GM21576 (cell line): ENCODE results near the gene CABLES2.
"Not testable (repeated sequence)": the region's sequence is repeated elsewhere in the genome, so short reads cannot be mapped to it uniquely, and the experiment has no call there.

Source experiments
- ATAC-seq: cut with Tn5 transposase; IDR thresholded peaks from one replicate; pipeline ENCODE4 v1.9.1; 2021; ENCODE audit warnings: mild to moderate bottlenecking, moderate library complexity; ENCODE audit not compliant: unreplicated experiment

The CABLES2 gene

DNA sequence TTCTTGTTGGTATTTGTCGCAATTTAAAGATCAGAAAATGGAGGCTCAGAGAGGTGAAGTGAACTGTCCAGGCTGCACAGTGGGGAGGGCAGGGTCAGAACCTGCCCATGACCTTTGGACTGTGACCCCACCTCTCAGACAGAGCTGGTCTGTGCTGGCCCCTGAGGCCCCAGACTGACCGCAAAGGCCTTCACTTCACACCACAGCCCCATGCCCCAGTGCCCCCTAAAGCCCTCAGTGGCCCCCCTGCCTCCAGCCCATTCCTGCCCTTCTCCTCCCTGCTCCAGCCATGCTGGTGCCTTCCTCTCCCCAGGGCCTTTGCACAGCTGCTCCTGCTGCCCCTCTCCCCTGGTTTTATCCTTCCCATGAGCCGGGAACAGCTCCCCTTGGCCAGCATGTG is 29.6 kb upstream of the CABLES2 start:
- no peak for ATAC-seq

DNA sequence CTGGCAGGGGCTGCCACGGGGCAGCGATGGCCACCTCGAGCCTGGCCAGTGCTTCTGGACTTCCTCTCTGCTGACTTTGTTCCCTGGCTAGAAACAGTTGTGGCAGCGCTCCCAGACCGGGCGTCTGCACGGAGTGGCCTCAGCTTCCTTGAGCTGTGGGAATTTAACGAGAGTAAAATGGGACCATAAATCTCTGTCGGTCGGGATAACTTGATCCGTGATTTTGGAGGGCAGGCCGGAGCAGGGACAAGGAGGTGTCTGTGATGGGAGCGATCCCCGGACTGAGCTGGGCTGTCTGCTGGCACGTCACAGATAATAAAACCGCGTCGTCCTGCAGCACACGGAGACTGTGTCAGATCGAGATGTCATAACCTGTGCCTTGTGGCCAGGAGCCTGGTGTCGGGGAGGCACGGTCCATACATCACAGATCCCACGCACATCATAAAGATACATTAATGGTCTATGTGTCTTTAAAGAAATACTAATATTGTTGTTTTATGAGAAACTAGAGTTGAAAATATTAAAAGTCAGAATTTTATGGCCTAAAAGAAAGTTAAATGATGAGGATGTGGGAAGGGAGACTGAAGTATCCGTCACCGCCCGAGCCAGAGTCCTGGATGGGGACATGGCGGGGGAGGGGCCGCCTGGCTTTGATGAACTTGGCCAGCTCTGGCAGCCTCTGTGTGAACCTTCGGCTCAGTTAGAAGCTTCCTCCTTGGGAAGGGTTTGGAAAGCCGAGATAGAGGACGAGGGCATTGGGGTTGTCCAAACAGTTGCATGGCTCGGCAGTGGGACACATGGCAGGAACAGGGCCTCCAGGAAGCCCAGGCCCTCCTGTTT is 26.8 kb upstream of the CABLES2 start:
- ATAC-seq: no peak

DNA sequence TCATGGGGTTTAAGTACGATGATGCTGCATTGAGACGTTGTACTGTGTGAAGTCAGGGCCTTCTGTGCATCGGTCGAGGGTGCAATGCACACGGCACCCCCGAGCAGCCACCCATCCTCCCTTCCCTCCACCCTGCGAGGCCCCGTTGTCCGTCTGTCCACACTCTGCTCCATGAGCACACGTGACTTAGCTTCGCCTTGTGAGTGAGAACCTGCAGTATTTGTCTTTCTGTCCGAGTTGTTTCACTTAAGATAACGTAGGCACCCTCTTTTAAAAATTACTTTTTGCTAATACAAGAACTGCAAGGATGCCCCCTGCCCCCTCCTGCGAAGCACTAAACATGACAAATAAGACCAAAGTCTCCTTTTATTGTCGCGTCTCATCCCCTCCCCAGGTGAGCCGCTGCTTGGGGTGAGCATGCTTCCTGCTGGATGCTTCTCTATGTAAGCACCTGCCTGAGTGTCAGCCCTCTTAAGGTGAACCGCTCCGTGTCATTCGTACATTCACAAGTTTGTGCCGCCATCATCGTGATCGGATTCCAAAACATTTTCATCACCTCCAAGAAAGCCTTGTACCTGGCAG is 23.9 kb upstream of the CABLES2 start:
- no peak for ATAC-seq

DNA sequence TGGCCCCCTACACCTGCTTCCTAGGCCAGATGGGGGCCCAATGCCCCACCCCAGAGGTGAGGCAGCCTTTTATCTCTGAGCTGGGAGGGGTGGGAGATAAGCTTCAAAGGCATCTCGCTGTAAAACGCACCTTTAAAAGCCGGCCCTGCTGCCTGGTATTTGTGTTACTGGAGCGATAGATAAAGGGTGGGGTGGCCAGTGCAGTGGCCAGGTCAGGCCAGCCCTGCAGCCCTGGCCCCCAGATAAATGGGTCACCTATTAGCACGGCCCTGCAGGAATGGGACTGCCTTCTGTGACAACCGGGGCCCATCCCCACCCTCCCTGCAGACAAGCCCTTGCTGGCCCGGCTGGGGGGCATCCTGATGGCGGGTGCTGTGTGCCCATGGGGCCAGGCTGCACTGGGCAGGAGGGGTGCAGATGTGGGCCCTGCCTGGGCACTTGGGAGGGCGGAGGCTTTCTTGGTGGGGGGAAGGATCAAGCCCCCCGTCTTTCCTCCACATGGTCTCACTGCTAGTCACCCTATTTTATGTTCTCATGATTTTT is 23.3 kb upstream of the CABLES2 start:
- ATAC-seq: no peak

DNA sequence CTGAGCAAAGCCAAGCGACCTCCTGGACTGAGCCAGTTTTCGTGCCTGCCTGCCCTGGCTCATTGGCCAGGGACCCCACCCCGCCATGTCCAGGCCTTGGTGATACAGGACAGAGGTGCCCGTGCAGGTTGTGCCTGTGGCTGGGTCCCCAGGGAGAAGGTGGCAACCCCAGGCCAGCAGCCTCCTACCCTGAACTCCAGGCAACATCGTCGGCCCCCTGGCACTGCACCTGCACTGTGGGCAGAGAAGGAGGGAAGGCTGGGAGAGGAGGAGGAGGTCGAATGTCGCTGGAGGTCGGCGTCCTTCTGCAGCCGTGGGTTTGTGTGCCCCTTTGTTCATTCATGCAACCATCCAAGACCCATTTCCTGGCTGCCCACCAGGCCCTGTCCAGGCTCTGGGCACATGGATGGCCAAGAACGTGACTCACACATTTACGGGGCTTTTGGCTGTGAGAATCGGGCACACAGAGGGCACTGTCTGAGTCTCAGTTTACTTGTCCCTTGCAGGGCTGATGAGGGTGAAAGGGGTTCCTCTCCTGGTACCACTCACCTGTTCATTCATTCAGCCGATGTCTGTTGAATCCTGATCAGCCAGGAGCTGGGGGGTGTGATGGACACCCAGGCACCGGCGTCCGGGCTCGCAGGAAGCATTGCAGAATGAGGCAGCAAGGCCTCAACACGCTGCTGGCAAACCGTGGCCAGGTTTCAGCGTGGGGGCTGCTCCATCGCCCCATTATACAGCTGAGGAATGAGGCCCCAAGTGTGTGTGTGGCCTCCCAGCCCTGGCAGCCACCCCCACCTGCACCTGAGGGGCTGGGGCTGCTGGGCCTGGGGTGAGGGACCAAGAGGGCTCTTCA is 22.6 kb upstream of the CABLES2 start:
- no peak for ATAC-seq

DNA sequence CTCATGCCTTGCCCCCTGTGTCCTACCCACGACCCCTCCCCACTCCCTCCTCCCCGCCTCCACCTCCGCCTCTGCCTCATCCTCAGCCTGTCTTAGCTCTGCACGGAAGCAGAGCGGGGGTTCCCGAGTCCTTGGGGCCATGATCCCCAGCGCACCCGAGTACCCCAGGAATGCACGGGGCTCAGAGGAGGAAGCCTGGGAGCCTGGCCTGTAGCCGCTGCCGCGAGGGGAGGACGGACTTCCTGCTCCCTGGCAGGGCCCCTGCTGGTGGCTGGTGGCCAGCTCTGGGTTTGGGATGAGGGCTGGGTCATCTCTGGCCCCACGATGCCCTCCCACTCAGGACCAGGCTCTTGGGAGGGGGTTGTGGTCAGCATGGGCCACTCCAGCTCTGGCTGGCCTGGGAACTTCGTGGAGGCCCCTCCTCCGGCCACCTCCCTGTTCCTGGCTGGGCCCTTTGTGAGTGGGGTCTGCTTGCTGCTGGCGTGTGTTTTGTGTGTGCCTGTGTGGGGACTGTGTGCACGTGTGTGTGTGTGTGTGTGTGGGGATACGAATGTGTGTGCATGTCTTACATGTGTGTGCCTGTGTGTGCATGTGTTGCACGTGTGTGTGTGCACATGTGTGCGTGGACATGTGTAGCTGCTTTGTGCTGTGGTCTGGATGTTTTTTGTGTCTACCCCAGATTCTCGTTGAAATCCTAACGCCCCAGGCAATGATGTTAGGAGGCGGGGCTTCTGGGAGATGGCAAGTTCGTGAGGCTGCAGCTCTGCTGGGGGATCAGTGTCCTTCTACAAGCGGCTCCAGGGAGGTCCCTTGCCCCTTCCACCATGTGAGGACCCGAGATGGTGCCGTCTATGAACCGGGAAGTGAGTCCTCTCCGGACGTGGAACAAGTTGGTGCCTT is 21.6 kb upstream of the CABLES2 start:
- ATAC-seq: no peak

DNA sequence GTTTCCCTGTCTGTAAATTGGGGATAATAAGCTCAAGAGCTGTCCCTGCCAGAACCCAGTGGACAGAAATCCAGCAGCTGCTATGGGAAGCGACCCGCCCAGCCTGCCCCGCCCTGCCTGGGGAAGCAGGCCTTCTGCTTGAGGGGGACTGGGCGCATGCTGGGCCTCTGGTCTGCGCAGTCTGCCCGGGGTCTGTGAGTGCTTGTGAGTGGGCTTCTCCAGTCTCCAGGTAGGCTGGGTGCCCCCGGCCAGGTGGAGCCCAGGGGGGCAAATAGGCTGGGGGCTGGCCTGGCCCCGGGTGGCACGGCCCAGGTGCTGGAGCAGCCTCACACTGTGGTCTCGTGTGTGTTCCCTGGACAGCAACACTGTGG is 20.9 kb upstream of the CABLES2 start:
- no peak for ATAC-seq

DNA sequence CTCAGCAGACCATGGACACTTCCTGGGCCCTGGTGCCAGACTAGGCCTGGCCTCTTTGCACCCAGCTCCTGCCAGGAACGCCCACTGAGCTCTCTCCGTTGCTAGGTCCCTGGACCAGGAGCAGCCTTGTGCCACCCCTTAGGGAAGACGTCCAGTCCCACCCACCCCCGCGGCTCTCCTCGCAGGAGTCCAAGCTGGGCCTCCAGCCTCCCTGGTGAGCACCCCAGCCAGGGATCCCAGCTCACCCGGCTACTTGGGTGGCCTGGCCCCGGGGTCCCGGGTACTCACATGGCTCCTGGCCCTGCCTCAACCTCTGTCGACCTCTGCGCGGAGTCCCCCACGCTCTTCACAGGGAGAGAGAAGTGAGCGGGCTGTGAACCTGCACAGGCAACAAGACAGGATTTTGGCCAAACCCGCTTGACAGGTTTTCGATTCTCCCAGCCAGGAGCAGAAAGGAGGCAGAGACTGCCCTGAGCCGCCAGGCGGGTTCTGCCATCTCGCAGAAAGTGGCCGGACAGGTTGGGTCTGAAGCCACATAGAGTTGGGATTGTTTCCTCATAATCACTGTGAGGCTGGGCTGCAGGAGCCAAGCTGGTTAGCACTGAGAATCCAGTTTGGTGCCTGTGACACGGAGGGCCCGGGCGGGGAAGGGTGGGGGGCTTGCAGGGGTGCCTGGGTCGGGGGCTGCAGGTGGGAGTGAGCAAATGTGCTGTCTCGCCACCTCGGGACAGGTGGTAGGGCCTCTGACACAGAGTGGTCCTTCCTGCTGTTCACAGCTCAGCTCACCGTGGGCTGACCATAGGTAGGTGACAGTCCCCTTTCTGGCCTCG is 20.3 kb upstream of the CABLES2 start, which contains the start of gene RBBP8NL:
Gene RBBP8NL (minus strand): TSS at position 368 of the 830 bp plus-strand sequence. CDS start 7,892 bp downstream, outside the sequence.
- no peak for ATAC-seq

DNA sequence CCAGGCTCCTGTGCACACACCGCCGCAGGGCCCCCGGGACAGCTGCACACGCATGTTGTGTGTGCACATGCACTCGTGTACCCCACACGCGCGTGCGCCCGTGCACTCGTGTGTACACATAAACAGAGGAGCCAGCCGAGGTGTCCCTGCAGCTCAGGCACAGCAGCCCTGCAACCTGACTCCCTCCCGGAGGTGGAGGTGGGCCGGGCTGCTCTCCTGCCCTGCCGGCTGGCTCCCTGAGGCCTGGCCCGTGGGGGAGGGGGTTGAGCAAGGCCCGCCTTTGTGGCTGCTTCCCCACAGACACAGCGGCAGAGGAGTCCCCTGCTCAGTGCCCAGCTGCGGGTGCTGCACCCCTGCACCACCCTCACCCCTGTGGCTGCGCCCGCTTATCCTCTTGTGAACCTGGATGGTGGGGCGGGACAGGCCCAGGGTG is 19.6 kb upstream of the CABLES2 start:
- no peak for ATAC-seq

DNA sequence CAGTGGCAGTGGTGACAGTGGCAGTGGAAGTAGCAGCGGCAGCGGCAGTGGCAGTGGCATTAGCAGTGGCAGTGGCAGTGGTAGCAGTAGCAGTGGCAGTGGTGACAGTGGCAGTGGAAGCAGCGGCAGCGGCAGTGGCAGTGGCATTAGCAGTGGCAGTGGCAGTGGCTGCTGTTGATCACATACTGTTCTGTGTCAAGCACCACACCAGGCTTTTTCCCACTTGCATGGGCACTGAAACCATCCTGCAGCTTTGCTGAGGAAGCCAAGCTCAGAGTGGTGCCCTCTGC is 18.9 kb upstream of the CABLES2 start:
- not testable (repeated sequence) for ATAC-seq

DNA sequence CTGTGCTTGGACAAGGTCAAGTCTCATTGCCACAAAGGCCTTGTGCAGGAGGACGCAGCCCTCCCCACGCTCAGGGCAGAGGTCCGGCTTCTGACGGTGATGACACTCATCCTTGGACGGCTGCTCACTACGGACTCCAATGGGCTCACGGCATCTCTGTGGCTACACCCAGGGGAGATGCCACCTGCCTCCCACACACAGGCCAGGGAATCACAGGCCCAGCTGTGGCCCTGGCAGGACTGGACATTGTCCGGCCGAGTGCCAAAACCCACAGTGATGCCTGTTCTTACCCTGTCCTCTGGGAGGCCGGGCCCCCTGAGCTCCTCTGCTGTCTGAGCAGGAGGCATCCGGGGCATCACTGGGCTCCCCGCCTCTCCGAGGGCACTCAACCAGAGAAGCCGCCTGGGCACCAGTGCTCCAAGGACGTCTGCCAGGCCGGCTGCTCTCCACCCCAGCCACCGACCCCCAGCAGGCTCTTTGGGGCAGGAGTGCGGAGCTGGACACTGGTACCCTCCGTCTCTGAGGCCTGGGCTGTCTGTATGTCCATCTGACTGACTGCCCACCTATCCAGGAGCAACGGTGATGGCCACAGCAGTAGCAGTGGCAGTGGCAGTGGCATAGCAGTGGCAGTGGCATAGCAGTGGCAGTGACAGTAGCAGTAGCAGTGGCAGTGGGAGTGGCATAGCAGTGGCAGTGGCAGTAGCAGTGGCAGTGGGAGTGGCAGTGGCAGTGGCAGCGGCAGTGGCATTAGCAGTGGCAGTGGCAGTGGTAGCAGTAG is 18.4 kb upstream of the CABLES2 start:
- ATAC-seq: no peak

DNA sequence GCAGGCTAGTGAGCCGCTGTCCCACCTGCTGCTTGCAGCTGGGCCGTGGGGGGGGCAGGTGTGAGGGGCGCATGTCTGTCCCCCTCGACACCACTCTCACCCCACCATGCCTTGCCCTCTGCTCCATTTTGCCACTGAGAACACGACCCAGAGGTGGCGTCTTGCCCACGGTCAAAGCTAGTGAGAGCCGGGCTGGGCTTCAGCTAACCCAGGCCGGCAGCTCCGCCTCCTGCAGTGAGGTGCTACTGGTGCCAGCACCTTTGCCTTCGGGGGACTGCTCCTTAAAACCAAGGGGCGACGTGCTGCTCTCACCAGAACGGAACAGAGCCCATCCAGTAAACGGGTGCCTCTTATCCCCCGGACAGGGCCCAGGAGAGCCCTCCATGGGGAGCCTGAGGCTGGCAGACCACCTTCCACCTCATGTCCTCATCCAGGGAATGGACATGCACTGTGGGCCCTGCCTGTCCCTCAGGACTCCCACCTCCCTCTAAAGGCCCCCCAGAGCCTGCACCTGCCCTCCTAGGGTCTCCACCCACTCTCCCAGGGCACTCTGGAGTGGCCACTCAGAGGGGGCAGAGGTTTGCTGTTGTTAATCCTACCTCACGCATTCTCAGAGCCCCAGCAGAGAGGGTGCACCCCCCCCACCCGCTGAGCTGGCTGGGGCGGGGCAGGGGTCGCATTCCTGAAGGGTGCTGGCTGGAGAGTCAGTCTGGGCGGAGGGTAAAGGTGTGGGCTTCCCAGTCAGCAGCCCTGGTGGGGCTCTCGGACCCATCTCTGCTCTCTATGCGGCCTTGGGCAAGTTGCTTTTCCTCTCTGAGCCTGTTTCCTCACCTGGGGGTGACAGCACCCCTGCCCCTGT is 17.4 kb upstream of the CABLES2 start:
- ATAC-seq: no peak

DNA sequence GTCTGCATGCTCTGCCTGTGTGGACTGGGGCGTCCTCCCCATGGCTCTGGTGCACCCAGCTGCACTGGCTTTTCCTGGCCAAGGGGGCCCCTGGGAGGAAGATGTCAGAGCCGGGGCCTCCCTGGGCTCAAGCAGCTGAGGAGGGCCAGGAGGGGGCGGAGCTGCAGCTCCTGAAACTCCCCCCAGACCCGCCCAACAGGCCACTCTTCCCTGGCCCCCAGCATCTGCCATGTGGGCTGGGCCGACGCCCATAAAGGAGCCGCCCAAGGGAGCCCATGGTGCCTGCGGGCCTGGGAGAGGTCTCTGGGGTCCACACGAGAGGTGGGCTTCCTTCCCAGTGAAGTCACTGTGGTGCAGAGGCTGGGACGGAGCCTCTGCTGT is 16.2 kb upstream of the CABLES2 start:
- no peak for ATAC-seq

DNA sequence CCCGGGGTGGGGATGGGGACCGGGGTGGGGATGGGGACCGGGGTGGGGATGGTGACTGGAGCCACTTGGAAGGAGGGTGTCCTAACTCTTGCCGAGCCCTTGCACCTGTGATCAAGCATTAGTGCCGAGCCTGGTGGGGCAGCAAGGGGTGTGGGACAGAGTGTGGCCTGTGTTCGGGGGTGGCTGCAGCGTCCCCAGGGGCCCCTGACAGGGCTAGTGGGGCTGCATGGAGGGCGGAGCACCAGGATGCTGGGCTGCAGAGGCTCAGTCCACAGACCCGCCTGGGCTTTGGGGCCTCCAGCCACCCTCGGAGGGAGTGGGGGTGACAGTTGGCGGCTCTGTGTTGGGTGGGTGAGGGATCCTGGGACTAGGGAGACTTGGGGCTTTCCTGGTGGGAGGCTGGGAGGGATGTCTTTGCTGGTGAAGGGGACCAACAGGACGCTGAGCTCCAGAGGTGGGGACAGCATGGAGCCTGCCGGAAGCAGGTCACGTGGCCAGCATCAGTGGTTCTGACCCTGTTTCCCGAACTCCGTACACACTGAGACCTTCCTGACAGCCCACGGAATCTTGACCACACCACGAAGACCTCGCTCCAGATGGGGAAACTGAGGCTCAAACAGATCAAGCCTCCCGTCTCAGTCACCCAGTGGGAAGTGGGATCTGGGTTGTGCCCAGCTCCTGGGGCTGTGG is 15.7 kb upstream of the CABLES2 start:
- ATAC-seq: no peak

DNA sequence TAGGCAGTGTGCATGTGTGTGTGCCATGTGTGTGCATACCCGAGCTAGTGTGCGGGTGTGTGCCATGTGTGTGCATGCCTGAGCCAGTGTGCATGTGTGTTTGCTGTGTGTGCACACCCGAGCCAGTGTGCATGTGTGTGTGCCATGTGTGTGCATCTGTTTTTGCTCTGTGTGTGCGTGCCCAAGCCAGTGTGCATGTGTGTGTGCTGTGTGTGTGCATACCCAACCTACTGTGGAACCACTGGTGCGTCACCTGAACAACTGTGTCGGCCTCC is 14.6 kb upstream of the CABLES2 start:
- ATAC-seq: no peak

DNA sequence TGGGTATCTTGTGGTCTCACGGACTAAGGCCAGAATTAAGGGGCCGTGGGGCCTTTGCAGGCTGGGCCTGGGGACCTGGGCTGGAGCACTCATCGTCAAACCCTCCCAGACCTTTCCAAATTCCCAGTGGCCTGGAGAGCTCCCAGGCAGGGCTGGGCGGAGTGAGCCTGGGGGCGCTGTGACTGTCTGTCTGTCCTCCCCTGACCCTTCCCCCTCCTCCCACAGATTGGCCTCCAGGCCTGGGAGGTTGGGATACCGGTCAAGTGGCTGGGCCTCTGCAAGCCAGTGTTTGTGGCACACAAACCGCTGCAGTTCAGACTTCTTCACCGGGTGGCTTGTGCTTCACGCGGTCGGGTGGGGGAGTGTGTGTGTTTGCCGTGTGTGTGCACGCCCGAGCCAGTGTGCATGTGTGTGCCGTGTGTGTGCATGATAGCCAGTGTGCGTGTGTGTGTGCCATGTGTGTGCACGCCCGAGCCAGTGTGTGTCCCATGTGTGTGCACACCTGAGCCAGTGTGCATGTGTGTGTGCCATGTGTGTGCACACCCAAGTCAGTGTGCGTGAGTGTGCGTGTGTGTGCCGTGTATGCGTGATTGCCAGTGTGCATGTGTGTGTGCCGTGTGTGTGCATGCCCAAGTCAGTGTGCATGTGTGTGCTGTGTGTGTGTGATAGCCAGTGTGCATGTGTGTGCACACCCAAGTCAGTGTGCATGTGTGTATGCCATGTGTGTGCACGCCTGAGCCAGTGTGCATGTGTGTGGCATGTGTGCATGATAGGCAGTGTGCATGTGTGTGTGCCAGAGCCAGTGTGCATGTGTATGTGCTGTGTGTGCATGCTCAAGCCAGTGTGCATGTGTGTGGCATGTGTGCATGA is 14.0 kb upstream of the CABLES2 start:
- no peak for ATAC-seq

DNA sequence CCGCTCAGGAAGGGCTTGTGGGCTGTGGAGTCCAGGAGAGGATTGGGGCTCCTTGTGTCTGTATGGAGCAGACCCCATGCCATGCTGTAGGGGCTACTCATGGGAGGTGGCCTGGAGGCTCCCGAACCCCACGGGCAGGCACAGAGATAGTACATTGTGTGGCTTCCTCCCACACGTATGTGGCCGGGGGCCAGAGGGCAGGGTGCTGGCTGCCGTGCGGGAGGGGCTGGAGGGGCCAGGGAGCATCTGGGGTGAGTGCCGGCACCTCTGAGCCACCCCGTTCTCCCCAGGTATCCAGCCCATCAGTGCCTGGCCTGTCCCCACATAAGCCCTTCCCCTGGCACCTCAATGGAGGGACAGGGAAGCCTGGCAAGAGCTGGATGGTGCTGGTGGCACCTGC is 12.7 kb upstream of the CABLES2 start:
- no peak for ATAC-seq
